Adrenal gland (tissue), 12 donors: Measurements from ENCODE around the gene ERVFRD-1. TPM values are rescaled to one million over a fixed set of nuclear protein-coding genes. Genes with fewer than 3 reads are reported as not detected.
"Not testable (repeated sequence)": the region's sequence is repeated elsewhere in the genome, so short reads cannot be mapped to it uniquely, and the experiment has no call there.

Source experiments
- DNase-seq, 7 donors: peaks; one replicate each; pipeline ENCODE4 v3.0.0-alpha.2; 2019 to 2020
- H3K27ac ChIP-seq, 5 donors: fragments of 200-600 bp; sonication (generic) in 4 of 5; 1 replicate in 3 of 5; 2 replicates in 2 of 5; pipeline versions ENCODE4 v1.5.1 to v1.8.0; 2016 to 2020; ENCODE audit warnings: mild to moderate bottlenecking in 1 of 5
- H3K27me3 ChIP-seq: fragments of 200-600 bp; 2 replicates; pipeline ENCODE4 v1.8.0; 2021
- H3K36me3 ChIP-seq, 2 donors: fragments of 200-600 bp; replicated peaks in 1 of 2; 1 replicate in 1 of 2; 2 replicates in 1 of 2; pipeline versions ENCODE4 v1.5.1 to v1.8.0; 2018 to 2022
- H3K4me1 ChIP-seq, 2 donors: fragments of 200-600 bp; replicated peaks in 1 of 2; 1 replicate in 1 of 2; 2 replicates in 1 of 2; pipeline versions ENCODE4 v1.5.1 to v1.8.0; 2018 to 2021
- H3K4me3 ChIP-seq, 4 donors: fragments of 200-600 bp; sonication (generic) in 3 of 4; one replicate each; pipeline ENCODE4 v1.5.1; 2016 to 2018
- H3K9me3 ChIP-seq, 3 donors: fragments of 200-600 bp; sonication (generic) in 1 of 3; replicated peaks in 1 of 3; 1 replicate in 2 of 3; 2 replicates in 1 of 3; pipeline versions ENCODE4 v1.5.1 to v1.8.0; 2016 to 2021
- CTCF ChIP-seq, 6 experiments: fragments of 450-650 bp in 4 of 6; fragments of 200-600 bp in 2 of 6; sonication (generic) in 1 of 6; IDR thresholded peaks; 1 replicate in 5 of 6; 2 replicates in 1 of 6; pipeline versions ENCODE4 v1.5.1 to v1.8.0; 2016 to 2021; ENCODE audit warnings: antibody characterized with exemption in 6 of 6, mild to moderate bottlenecking in 2 of 6, moderate library complexity in 1 of 6
- POLR2A ChIP-seq, 2 donors: fragments of 450-650 bp; IDR thresholded peaks; one replicate each; pipeline ENCODE4 v1.6.1; 2017; ENCODE audit warnings: antibody characterized with exemption in 2 of 2, mild to moderate bottlenecking in 2 of 2, moderate library complexity in 1 of 2
- WGBS, 4 donors: extraction: QIAGEN DNeasy Blood & Tissue Kit in 2 of 4; methylation state at CpG; one replicate each; pipeline versions ENCODE4 v1.1.5 to v1.1.7; 2013 to 2017; 5-methylcytosine and 5-hydroxymethylcytosine counted together
- intact Hi-C, 2 donors: fragments of 100-400 bp; cut with DNase I; formaldehyde crosslinking; loops; one replicate each; pipeline versions ENCODE4 v1.14.1 to v1.15.0; 2022 to 2023
- polyA plus RNA-seq, 3 donors: library from polyadenylated mRNA; stranded (reverse); fragments of 200-250 nt in 2 of 3; fragments of 350-450 nt in 1 of 3; fragmentation: Illumina TruSeq in 1 of 3; extraction: RNeasy Lipid Tissue Mini Kit (QIAGEN cat#74804) in 1 of 3; gene quantifications; one replicate each; pipeline ENCODE4 v1.2.3, GENCODE V29; 2013 to 2014
- total RNA-seq, 9 donors: library from RNA; depleted of rRNA in 4 of 9; stranded (reverse); fragments of >200 nt in 4 of 9; fragments of 120-200 nt in 1 of 9; fragmentation: NEBNext Ultra II Directional in 1 of 9; extraction: Animal tissue kit (Norgen Biotek cat#: 25700) in 1 of 9; gene quantifications; one replicate each; pipeline versions ENCODE4 v1.1.0 to v1.2.4, GENCODE V29; 2013 to 2023
- donor health status: healthy with polysubstance abuse.
- donor health status: Bipolar disorder and iron deficiency.
- donor health status: DM: yes; HTN: yes; CAD: no.
- donor health status: DM: no; HTN: no; CAD: no.
- donor health status: DM: no; HTN: no; CAD: no.
- donor health status: DM: yes; HTN: yes; CAD: no.

The ERVFRD-1 gene
- total and polyA plus RNA-seq, 12 donors: 0.07 to 1.7 (median 0.75) TPM; not detected in 1

DNA sequence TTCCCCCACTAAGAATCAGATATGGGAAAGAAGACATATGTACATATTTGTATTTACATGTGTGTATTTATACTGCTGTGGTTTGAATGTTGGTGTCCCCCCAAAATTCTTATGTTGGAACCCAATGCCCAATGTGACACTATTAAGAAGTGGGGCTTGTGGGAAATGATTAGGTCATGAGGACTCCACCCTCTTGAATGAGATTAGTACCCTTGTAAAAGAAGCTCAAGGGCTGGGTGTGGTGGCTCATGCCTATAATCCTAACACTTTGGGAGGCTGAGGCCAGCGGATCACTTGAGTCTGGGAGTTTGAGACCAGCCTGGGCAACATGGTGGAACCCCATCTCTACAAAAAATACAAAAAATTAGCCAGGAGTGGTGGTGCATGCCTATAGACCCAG lies 21.8 kb downstream of the ERVFRD-1 start:
- TF ChIP-seq POLR2A (IDR thresholded peaks at IDR 0.05) (no peak), CTCF (IDR thresholded peaks at IDR 0.05) (no peak)
- intact Hi-C loops: no loop called here
- WGBS, 4 donors: 89 to 100% (median 93%) methylated on average over 1 of the region's 1 CpG
- Histone ChIP-seq H3K9me3 (no peaks in the 10 kb centered on the region), H3K27ac (no peak overlapping the region), H3K4me1 (peaks cover 0 to 11% of the 10 kb centered on the region in 2 donors), H3K4me3 (no peak overlapping the region), H3K27me3 (no peaks in the 10 kb centered on the region), H3K36me3 (no peaks in the 10 kb centered on the region)
- DNase-seq: no peak

DNA sequence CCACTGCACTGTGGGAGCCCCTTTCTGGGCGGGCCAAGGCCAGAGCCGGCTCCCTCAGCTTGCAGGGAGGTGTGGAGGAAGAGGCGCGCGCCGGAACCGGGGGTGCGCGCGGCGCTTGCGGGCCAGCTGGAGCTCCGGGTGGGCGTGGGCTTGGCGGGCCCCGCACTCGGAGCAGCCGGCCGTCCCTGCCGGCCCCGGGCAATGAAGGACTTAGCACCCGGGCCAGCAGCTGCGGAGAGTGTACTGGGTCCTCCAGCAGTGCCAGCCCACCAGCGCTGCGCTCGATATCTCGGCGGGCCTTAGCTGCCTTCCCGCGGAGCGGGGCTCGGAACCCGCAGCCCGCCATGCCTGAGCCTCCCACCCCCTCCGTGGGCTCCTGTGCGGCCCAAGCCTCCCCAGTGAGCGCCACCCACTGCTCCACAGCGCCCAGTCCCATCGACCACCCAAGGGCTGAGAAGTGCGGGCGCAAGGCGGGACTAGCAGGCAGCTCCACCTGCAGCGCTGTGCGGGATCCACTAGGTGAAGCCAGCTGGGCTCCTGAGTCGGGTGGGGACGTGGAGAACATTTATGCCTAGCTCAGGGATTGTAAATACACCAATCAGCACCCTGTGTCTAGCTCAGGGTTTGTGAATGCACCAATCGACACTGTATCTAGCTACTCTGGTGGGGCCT lies 24.2 kb downstream of the ERVFRD-1 start:
- WGBS, 4 donors: 83 to 91% (median 88%) methylated on average over 21 to 47 of the region's 47 CpGs
- H3K4me3 ChIP-seq, H3K27ac ChIP-seq, H3K4me1 ChIP-seq, intact Hi-C loops, H3K36me3 ChIP-seq, H3K27me3 ChIP-seq, DNase-seq, H3K9me3 ChIP-seq: not testable (repeated sequence)

GRCh38 chr6:11085758-11086435 lies 25.6 kb downstream of the ERVFRD-1 start:
- Histone ChIP-seq H3K9me3 (no peaks in the 10 kb centered on the region), H3K36me3 (no peaks in the 10 kb centered on the region), H3K4me3 (no peak overlapping the region), H3K27ac (no peak overlapping the region), H3K27me3 (no peaks in the 10 kb centered on the region), H3K4me1 (no peaks in the 10 kb centered on the region)
- WGBS, 4 donors: 55 to 58% (median 58%) methylated on average over 3 of the region's 3 CpGs
- intact Hi-C loops: no loop called here
- TF ChIP-seq POLR2A (IDR thresholded peaks at IDR 0.05): no peak
- no peak for TF ChIP-seq CTCF (IDR thresholded peaks at IDR 0.05)
- DNase-seq: no peak

DNA sequence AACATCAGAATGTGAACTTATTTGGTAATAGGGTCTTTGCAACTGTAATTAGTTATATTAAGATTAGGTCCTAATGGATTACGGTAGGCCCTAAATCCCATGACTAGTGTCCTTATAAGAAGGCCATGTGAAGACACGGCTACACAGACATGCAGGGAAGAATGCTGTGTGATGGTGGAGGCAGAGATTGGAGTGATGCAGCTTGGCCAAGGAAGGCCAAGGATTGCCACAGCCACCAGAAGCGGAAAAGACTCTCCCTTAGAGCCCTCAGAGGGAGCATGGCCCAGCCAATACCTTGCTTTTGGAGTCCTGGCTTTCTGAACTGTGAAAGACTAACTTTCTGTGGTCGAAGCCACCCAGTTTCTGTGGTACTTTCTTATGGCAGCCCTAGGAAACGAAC lies 27.6 kb downstream of the ERVFRD-1 start:
- Histone ChIP-seq H3K27ac (no peak overlapping the region), H3K27me3 (no peaks in the 10 kb centered on the region), H3K36me3 (no peaks in the 10 kb centered on the region), H3K9me3 (no peaks in the 10 kb centered on the region), H3K4me1 (no peaks in the 10 kb centered on the region), H3K4me3 (no peak overlapping the region)
- TF ChIP-seq POLR2A (IDR thresholded peaks at IDR 0.05): no peak
- no peak for TF ChIP-seq CTCF (IDR thresholded peaks at IDR 0.05)
- DNase-seq: no peak
- intact Hi-C loops: no loop called here
- WGBS, 4 donors: 76 to 91% (median 86%) methylated on average over 5 of the region's 5 CpGs

GRCh38 chr6:11083491-11083890 lies 28.0 kb downstream of the ERVFRD-1 start:
- H3K9me3 ChIP-seq: no peaks in the 10 kb centered on the region
- no peak overlapping the region for H3K4me3 ChIP-seq
- 71 to 76% (median 75%) methylated on average over 4 of the region's 4 CpGs for WGBS, 4 donors
- TF ChIP-seq CTCF (IDR thresholded peaks at IDR 0.05) (no peak), POLR2A (IDR thresholded peaks at IDR 0.05) (no peak)
- no peaks in the 10 kb centered on the region for H3K27me3 ChIP-seq
- no peak for DNase-seq
- no peaks in the 10 kb centered on the region for H3K36me3 ChIP-seq
- intact Hi-C loops: no loop called here
- no peak overlapping the region for H3K27ac ChIP-seq
- H3K4me1 ChIP-seq: no peaks in the 10 kb centered on the region
